Measurements from ENCODE around the gene GRIP2. TPM values are rescaled to one million over a fixed set of nuclear protein-coding genes. Genes with fewer than 3 reads are reported as not detected.

The GRIP2 gene
- polyA plus RNA-seq, 1 donor (not counting 4 experiments of a cell fraction or from before 2014, with no cell fraction given), result 0.01 TPM

DNA sequence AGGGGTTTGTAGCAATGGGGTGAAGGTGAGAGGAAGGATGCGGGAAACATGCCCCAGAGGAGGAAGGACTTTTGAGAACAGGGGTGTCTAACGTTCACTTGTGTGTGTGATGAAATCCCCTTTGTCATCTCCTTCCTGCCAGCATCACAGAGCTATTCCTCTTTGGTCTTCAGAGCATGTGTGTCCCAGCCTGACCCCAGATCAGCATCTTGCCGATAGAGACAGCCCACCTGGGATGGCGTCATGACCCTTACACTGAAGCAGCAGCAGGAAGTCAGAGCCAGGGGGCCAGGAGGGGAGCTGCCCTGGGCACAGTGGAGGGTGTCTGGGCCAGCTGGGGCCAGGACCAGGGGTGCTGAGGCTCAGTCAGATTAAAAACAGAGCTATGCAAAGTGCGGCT, 29.9 kb upstream of the GRIP2 start:
- Histone ChIP-seq H3K9ac (ENCODE audit: control insufficient read depth, extremely low read depth, insufficient read depth, low read length) (no peak overlapping the region), H4K20me1 (ENCODE audit: control insufficient read depth, extremely low read depth, insufficient read depth, low read length) (no peaks in the 10 kb centered on the region), H3K27ac (ENCODE audit: control insufficient read depth, insufficient read depth, low read length) (no peak overlapping the region), H3K4me2 (ENCODE audit: control insufficient read depth, extremely low read depth, insufficient read depth, low read depth, low read length) (no peak overlapping the region), H3K4me1 (ENCODE audit: control insufficient read depth, extremely low read depth, insufficient read depth, low read length) (no peaks in the 10 kb centered on the region), H3K4me3 (ENCODE audit: control insufficient read depth in 2 of 3, extremely low read depth in 1 of 3, insufficient read depth in 2 of 3, low read depth in 1 of 3, low read length in 3 of 3) (no peak overlapping the region), H3K27me3 (ENCODE audit: control insufficient read depth, extremely low read depth, insufficient read depth, low read length) (peaks cover 78% of the 10 kb centered on the region), H3K9me1 (ENCODE audit: control insufficient read depth, extremely low read depth, insufficient read depth, low read length) (no peaks in the 10 kb centered on the region), H2AFZ (ENCODE audit: control insufficient read depth, low read length) (no peak overlapping the region), H3K36me3 (ENCODE audit: control insufficient read depth in 2 of 2, extremely low read depth in 1 of 2, insufficient read depth in 2 of 2, low read length in 2 of 2) (no peaks in the 10 kb centered on the region), H3K79me2 (ENCODE audit: control insufficient read depth, insufficient read depth, low read length) (no peaks in the 10 kb centered on the region), H3K9me3 (ENCODE audit: control insufficient read depth, low read depth, low read length) (no peaks in the 10 kb centered on the region)
- dilution Hi-C loops (cut with MboI; ENCODE audit: extremely low pct_ligation_motif_present, low sequenced_read_pairs), result no loop called here
- TF ChIP-seq EZH2 (IDR thresholded peaks at IDR 0.05; ENCODE audit: low read length), result no peak
- TF ChIP-seq, protein P1, sequence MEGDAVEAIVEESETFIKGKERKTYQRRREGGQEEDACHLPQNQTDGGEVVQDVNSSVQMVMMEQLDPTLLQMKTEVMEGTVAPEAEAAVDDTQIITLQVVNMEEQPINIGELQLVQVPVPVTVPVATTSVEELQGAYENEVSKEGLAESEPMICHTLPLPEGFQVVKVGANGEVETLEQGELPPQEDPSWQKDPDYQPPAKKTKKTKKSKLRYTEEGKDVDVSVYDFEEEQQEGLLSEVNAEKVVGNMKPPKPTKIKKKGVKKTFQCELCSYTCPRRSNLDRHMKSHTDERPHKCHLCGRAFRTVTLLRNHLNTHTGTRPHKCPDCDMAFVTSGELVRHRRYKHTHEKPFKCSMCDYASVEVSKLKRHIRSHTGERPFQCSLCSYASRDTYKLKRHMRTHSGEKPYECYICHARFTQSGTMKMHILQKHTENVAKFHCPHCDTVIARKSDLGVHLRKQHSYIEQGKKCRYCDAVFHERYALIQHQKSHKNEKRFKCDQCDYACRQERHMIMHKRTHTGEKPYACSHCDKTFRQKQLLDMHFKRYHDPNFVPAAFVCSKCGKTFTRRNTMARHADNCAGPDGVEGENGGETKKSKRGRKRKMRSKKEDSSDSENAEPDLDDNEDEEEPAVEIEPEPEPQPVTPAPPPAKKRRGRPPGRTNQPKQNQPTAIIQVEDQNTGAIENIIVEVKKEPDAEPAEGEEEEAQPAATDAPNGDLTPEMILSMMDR (optimal IDR thresholded peaks at IDR 0.05 in 1 of 3, IDR thresholded peaks at IDR 0.05 in 1 of 3, conservative IDR thresholded peaks at IDR 0.05 in 1 of 3; ENCODE audit: extremely low read depth in 1 of 3, insufficient read depth in 2 of 3, low read length in 3 of 3), result no peak
- no peak for DNase-seq (ENCODE audit: low read depth, low spot score)
- FAIRE-seq, result no peak

DNA sequence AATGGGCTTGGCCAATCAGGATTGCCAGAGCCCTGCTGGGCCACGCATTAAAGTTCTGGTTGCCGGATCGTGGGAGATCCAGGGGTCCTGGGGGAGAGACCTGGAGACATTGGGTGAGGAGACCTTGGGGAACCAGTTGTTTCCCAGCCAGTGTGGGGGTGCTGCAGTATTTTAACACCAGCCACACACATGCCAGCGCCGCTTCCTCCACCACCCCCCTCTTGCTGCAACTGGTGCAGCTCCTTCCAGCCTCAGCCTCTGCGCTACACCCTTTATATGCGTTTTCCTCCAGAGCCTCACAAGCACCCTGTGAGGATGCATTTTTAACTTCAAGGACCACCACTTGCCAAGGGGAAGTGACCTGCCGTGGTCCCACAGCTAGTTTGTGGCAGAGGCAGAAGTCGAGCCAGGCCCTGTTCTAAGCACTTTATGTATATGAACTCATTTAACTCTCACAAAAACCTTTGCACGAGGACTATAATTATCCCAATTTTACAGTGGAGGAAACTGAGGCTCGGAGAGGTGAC, 29.4 kb upstream of the GRIP2 start:
- Histone ChIP-seq H3K4me2 (ENCODE audit: control insufficient read depth, extremely low read depth, insufficient read depth, low read depth, low read length) (no peak overlapping the region), H3K36me3 (ENCODE audit: control insufficient read depth in 2 of 2, extremely low read depth in 1 of 2, insufficient read depth in 2 of 2, low read length in 2 of 2) (no peaks in the 10 kb centered on the region), H3K27ac (ENCODE audit: control insufficient read depth, insufficient read depth, low read length) (no peak overlapping the region), H2AFZ (ENCODE audit: control insufficient read depth, low read length) (no peak overlapping the region), H4K20me1 (ENCODE audit: control insufficient read depth, extremely low read depth, insufficient read depth, low read length) (no peaks in the 10 kb centered on the region), H3K79me2 (ENCODE audit: control insufficient read depth, insufficient read depth, low read length) (no peaks in the 10 kb centered on the region), H3K9me1 (ENCODE audit: control insufficient read depth, extremely low read depth, insufficient read depth, low read length) (no peaks in the 10 kb centered on the region), H3K27me3 (ENCODE audit: control insufficient read depth, extremely low read depth, insufficient read depth, low read length) (peaks cover 79% of the 10 kb centered on the region), H3K9ac (ENCODE audit: control insufficient read depth, extremely low read depth, insufficient read depth, low read length) (no peak overlapping the region), H3K4me1 (ENCODE audit: control insufficient read depth, extremely low read depth, insufficient read depth, low read length) (no peaks in the 10 kb centered on the region), H3K9me3 (ENCODE audit: control insufficient read depth, low read depth, low read length) (no peaks in the 10 kb centered on the region), H3K4me3 (ENCODE audit: control insufficient read depth in 2 of 3, extremely low read depth in 1 of 3, insufficient read depth in 2 of 3, low read depth in 1 of 3, low read length in 3 of 3) (no peak overlapping the region)
- no peak for FAIRE-seq
- no peak for TF ChIP-seq EZH2 (IDR thresholded peaks at IDR 0.05; ENCODE audit: low read length)
- TF ChIP-seq, protein P1 (optimal IDR thresholded peaks at IDR 0.05 in 1 of 3, IDR thresholded peaks at IDR 0.05 in 1 of 3, conservative IDR thresholded peaks at IDR 0.05 in 1 of 3; ENCODE audit: extremely low read depth in 1 of 3, insufficient read depth in 2 of 3, low read length in 3 of 3), result no peak
- DNase-seq (ENCODE audit: low read depth, low spot score), result no peak
- dilution Hi-C loops (cut with MboI; ENCODE audit: extremely low pct_ligation_motif_present, low sequenced_read_pairs), result no loop called here
